ENCODE measurements around the gene TSTD2.
"Not testable (repeated sequence)": the region's sequence is repeated elsewhere in the genome, so short reads cannot be mapped to it uniquely, and the experiment has no call there.

GRCh38 chr9:97574101-97574571 lies 59.0 kb downstream of the TSTD2 start:
- not testable (repeated sequence) for TF ChIP-seq ESRRG (CRISPR knock-in tag; IDR thresholded peaks at IDR 0.05); CSRNP3 (CRISPR knock-in tag; IDR thresholded peaks at IDR 0.05); RARB (CRISPR knock-in tag; IDR thresholded peaks at IDR 0.05); TCF4 (CRISPR knock-in tag; IDR thresholded peaks at IDR 0.05; ENCODE audit: borderline replicate concordance); ZNF70 (CRISPR knock-in tag; IDR thresholded peaks at IDR 0.05); CREB5 (CRISPR knock-in tag; IDR thresholded peaks at IDR 0.05; ENCODE audit: low read depth); OSR1 (CRISPR knock-in tag; IDR thresholded peaks at IDR 0.05); PATZ1 (CRISPR knock-in tag; IDR thresholded peaks at IDR 0.05; ENCODE audit: borderline replicate concordance); ZNF565 (CRISPR knock-in tag; conservative IDR thresholded peaks at IDR 0.05; ENCODE audit: low read depth)
